NT2/D1 (cell line): ENCODE measurements around the gene SLC35D2.

Source experiments
- DNase-seq: peaks from one replicate; pipeline ENCODE4 v3.0.0-alpha.2; 2011; ENCODE audit warnings: low read depth, low spot score
- H3K27me3 ChIP-seq: 2 replicates; pipeline ENCODE4 v1.6.0; 2011; ENCODE audit warnings: mild to moderate bottlenecking; ENCODE audit not compliant: insufficient read length, insufficient read depth
- H3K36me3 ChIP-seq: 2 replicates; pipeline ENCODE4 v1.6.1; 2011; ENCODE audit warnings: mild to moderate bottlenecking, low read length, mixed read lengths; ENCODE audit not compliant: insufficient read depth, insufficient read length
- H3K4me1 ChIP-seq: 2 replicates; pipeline ENCODE4 v1.5.1; 2011; ENCODE audit not compliant: insufficient read depth, insufficient read length
- H3K4me3 ChIP-seq: 2 replicates; pipeline ENCODE4 v1.5.1; 2011; ENCODE audit warnings: low read depth; ENCODE audit not compliant: insufficient read length
- H3K9ac ChIP-seq: 2 replicates; pipeline ENCODE4 v1.6.0; 2011; ENCODE audit warnings: low read depth; ENCODE audit not compliant: insufficient read length
- H3K9me3 ChIP-seq: 2 replicates; pipeline ENCODE4 v1.5.1; 2011; ENCODE audit warnings: mild to moderate bottlenecking, low read length; ENCODE audit not compliant: insufficient read depth
- SUZ12 ChIP-seq: IDR thresholded peaks from 2 replicates; pipeline ENCODE4 v1.6.1; 2011; ENCODE audit not compliant: insufficient read length, insufficient read depth; ENCODE audit errors: extremely low read depth
- YY1 ChIP-seq: IDR thresholded peaks from 2 replicates; pipeline ENCODE4 v1.6.1; 2011; ENCODE audit not compliant: insufficient read length, insufficient read depth
- ZNF274 ChIP-seq: IDR thresholded peaks from 2 replicates; pipeline ENCODE4 v1.6.1; 2011; ENCODE audit warnings: mild to moderate bottlenecking, low read depth, low read length

Gene SLC35D2

GRCh38 chr9:96383165-96383942 lies at the start of gene SLC35D2:
Gene SLC35D2 (minus strand): TSS chr9:96383711. CDS start chr9:96383634, 77 bp downstream.
- no peaks in the 10 kb centered on the region for H3K9me3 ChIP-seq
- H3K4me1 ChIP-seq: no peaks in the 10 kb centered on the region
- peak within 1 kb of the TSS; percentile 49 for H3K4me3 ChIP-seq
- no peak for TF ChIP-seq SUZ12
- no peak for TF ChIP-seq YY1
- TF ChIP-seq ZNF274: no peak
- H3K36me3 ChIP-seq: peaks cover 49% of the 10 kb centered on the region
- H3K9ac ChIP-seq: peak within 1 kb of the TSS; percentile 69
- no peak for DNase-seq
- no peaks in the 10 kb centered on the region for H3K27me3 ChIP-seq

GRCh38 chr9:96430377-96430776 lies 46.9 kb upstream of the SLC35D2 start:
- Histone ChIP-seq H3K9ac (no peak overlapping the region), H3K36me3 (no peaks in the 10 kb centered on the region), H3K27me3 (no peaks in the 10 kb centered on the region), H3K9me3 (no peaks in the 10 kb centered on the region), H3K4me1 (no peaks in the 10 kb centered on the region), H3K4me3 (no peak overlapping the region)
- DNase-seq: no peak
- no peak for TF ChIP-seq ZNF274
- TF ChIP-seq SUZ12: no peak
- no peak for TF ChIP-seq YY1

- H3K36me3 ChIP-seq: no peaks in the 10 kb centered on the region
- DNase-seq: no peak
- no peak for TF ChIP-seq ZNF274
- TF ChIP-seq SUZ12: no peak
- no peak for TF ChIP-seq YY1
- no peaks in the 10 kb centered on the region for H3K27me3 ChIP-seq
- no peak overlapping the region for H3K4me3 ChIP-seq
- no peaks in the 10 kb centered on the region for H3K9me3 ChIP-seq
- H3K4me1 ChIP-seq: no peaks in the 10 kb centered on the region
- H3K9ac ChIP-seq: no peak overlapping the region
Measured at GRCh38 chr9:96429732-96430131, 46.2 kb upstream of the SLC35D2 start.

- peaks cover 3% of the 10 kb centered on the region for H3K4me1 ChIP-seq
- no peaks in the 10 kb centered on the region for H3K27me3 ChIP-seq
- no peak overlapping the region for H3K9ac ChIP-seq
- no peak for TF ChIP-seq YY1
- TF ChIP-seq ZNF274: no peak
- no peak for TF ChIP-seq SUZ12
- DNase-seq: no peak
- no peaks in the 10 kb centered on the region for H3K36me3 ChIP-seq
- no peak overlapping the region for H3K4me3 ChIP-seq
- no peaks in the 10 kb centered on the region for H3K9me3 ChIP-seq
Measured at GRCh38 chr9:96425500-96426169, 42.1 kb upstream of the SLC35D2 start.

GRCh38 chr9:96423985-96424336 lies 40.5 kb upstream of the SLC35D2 start:
- Histone ChIP-seq H3K4me1 (peaks cover 3% of the 10 kb centered on the region), H3K27me3 (no peaks in the 10 kb centered on the region), H3K4me3 (no peak overlapping the region), H3K9me3 (no peaks in the 10 kb centered on the region), H3K9ac (no peak overlapping the region), H3K36me3 (no peaks in the 10 kb centered on the region)
- DNase-seq: no peak
- no peak for TF ChIP-seq ZNF274

- no peaks in the 10 kb centered on the region for H3K9me3 ChIP-seq
- H3K9ac ChIP-seq: no peak overlapping the region
- H3K36me3 ChIP-seq: no peaks in the 10 kb centered on the region
- H3K4me1 ChIP-seq: peaks cover 3% of the 10 kb centered on the region
- H3K27me3 ChIP-seq: no peaks in the 10 kb centered on the region
- H3K4me3 ChIP-seq: no peak overlapping the region
- no peak for DNase-seq
- TF ChIP-seq YY1: no peak
- no peak for TF ChIP-seq SUZ12
- no peak for TF ChIP-seq ZNF274
Measured at GRCh38 chr9:96423322-96423984, 39.9 kb upstream of the SLC35D2 start.

- no peak for TF ChIP-seq ZNF274
- no peak for TF ChIP-seq YY1
- no peak for TF ChIP-seq SUZ12
- Histone ChIP-seq H3K9ac (peak overlapping the region; percentile 4), H3K4me1 (peaks cover 3% of the 10 kb centered on the region), H3K9me3 (no peaks in the 10 kb centered on the region), H3K36me3 (peaks cover 8% of the 10 kb centered on the region), H3K4me3 (no peak overlapping the region), H3K27me3 (no peaks in the 10 kb centered on the region)
- peak; percentile 74 for DNase-seq
Measured at GRCh38 chr9:96420468-96421219, 37.1 kb upstream of the SLC35D2 start.
